Measurements from ENCODE around the gene SORL1.

The SORL1 gene

GRCh38 chr11:121429556-121429955, 22.6 kb upstream of the SORL1 start:
- DNase-seq (ENCODE audit: low spot score), result no peak

GRCh38 chr11:121431820-121432526, 20.1 kb upstream of the SORL1 start:
- no peak for DNase-seq (ENCODE audit: low spot score)

- DNase-seq (ENCODE audit: low spot score), result no peak
These were observed 17.0 kb upstream of the SORL1 start for GRCh38 chr11:121435132-121435531.

GRCh38 chr11:121435551-121436511, 16.3 kb upstream of the SORL1 start:
- no peak for DNase-seq (ENCODE audit: low spot score)

GRCh38 chr11:121437018-121437685, 15.0 kb upstream of the SORL1 start:
- DNase-seq (ENCODE audit: low spot score), result no peak

GRCh38 chr11:121437686-121438078, 14.4 kb upstream of the SORL1 start:
- no peak for DNase-seq (ENCODE audit: low spot score)

- DNase-seq (ENCODE audit: low spot score), result no peak
These were observed 12.8 kb upstream of the SORL1 start for GRCh38 chr11:121439337-121439736.

- no peak for DNase-seq (ENCODE audit: low spot score)
These were observed 12.4 kb upstream of the SORL1 start for GRCh38 chr11:121439759-121440158.

- DNase-seq (ENCODE audit: low spot score), result no peak
These were observed 10.6 kb upstream of the SORL1 start for GRCh38 chr11:121441521-121441920.

GRCh38 chr11:121443688-121444275, 8.3 kb upstream of the SORL1 start:
- DNase-seq (ENCODE audit: low spot score), result no peak

- no peak for DNase-seq (ENCODE audit: low spot score)
These were observed 7.6 kb upstream of the SORL1 start for GRCh38 chr11:121444526-121444925.

GRCh38 chr11:121445071-121445768, 6.9 kb upstream of the SORL1 start:
- DNase-seq (ENCODE audit: low spot score), result no peak

GRCh38 chr11:121446752-121447156, 5.4 kb upstream of the SORL1 start:
- no peak for DNase-seq (ENCODE audit: low spot score)

GRCh38 chr11:121448011-121448410, 4.1 kb upstream of the SORL1 start:
- DNase-seq (ENCODE audit: low spot score), result no peak

GRCh38 chr11:121448431-121448941, 3.6 kb upstream of the SORL1 start:
- no peak for DNase-seq (ENCODE audit: low spot score)

- no peak for DNase-seq (ENCODE audit: low spot score)
These were observed 3.0 kb upstream of the SORL1 start for GRCh38 chr11:121449123-121449522.

GRCh38 chr11:121449626-121450025, 2.5 kb upstream of the SORL1 start:
- DNase-seq (ENCODE audit: low spot score), result no peak

- no peak for DNase-seq (ENCODE audit: low spot score)
These were observed 1.7 kb upstream of the SORL1 start for GRCh38 chr11:121450401-121450800.

GRCh38 chr11:121451178-121451985, 732 bp upstream of the SORL1 start:
- no peak for DNase-seq (ENCODE audit: low spot score)

- no peak for DNase-seq (ENCODE audit: low spot score)
These were observed 566 bp downstream of the SORL1 start, which contains the start of gene SORL1-AS1 for GRCh38 chr11:121452609-121453150. Gene SORL1-AS1, minus strand, starts transcription at chr11:121452967.
